Erythroblast (primary cell): ENCODE data around the gene IL23R.

Experiments
- GATA1 ChIP-seq: IDR thresholded peaks from 2 replicates; pipeline ENCODE4 v1.6.1; 2011; ENCODE audit warnings: low read depth, mild to moderate bottlenecking, control low read depth, low read length, moderate library complexity
- POLR2A ChIP-seq: IDR thresholded peaks from 2 replicates; pipeline ENCODE4 v1.6.1; 2011; ENCODE audit warnings: mild to moderate bottlenecking, low read length

- TF ChIP-seq POLR2A = no peak
- TF ChIP-seq GATA1 = no peak
These were observed 43.3 kb downstream of the IL23R start for GRCh38 chr1:67209521-67209920.
